Measurements from ENCODE around the gene HPCAL1.

GRCh38 chr2:10385933-10386773 lies 83.4 kb downstream of the HPCAL1 start:
- TF ChIP-seq CTCF (IDR thresholded peaks at IDR 0.05) (no peak), POLR2A (IDR thresholded peaks at IDR 0.05) (no peak)

Data from testis (tissue), 2 donors.